Transverse colon (tissue), 4 donors: ENCODE results near the gene SOAT1. TPM values are rescaled to one million over a fixed set of nuclear protein-coding genes. Genes with fewer than 3 reads are reported as not detected.

Experiments used
- DNase-seq: peaks from one replicate; pipeline ENCODE4 v3.0.0-alpha.2; 2019
- H3K27ac ChIP-seq, 4 donors: fragments of 200-600 bp; sonication (generic); 2 replicates each; pipeline ENCODE4 v1.5.1; 2016 to 2018; ENCODE audit warnings: inconsistent platforms in 4 of 4
- H3K27me3 ChIP-seq: fragments of 200-600 bp; sonication (generic); 2 replicates; pipeline ENCODE4 v1.5.1; 2017; ENCODE audit warnings: inconsistent platforms
- H3K36me3 ChIP-seq, 4 donors: fragments of 200-600 bp; sonication (generic); 2 replicates each; pipeline ENCODE4 v1.5.1; 2017 to 2019; ENCODE audit warnings: inconsistent platforms in 4 of 4
- H3K4me1 ChIP-seq, 4 donors: fragments of 200-600 bp; sonication (generic); 2 replicates each; pipeline ENCODE4 v1.5.1; 2017 to 2020; ENCODE audit warnings: inconsistent platforms in 4 of 4
- H3K4me3 ChIP-seq, 4 donors: fragments of 200-600 bp; sonication (generic); 1 replicate in 1 of 4; 2 replicates in 3 of 4; pipeline versions ENCODE4 v1.5.1 to v1.6.1; 2017 to 2019; ENCODE audit warnings: inconsistent platforms in 4 of 4
- H3K9me3 ChIP-seq, 2 donors: fragments of 200-600 bp; sonication (generic); 2 replicates each; pipeline ENCODE4 v1.5.1; 2017 to 2019; ENCODE audit warnings: inconsistent platforms in 2 of 2
- EP300 ChIP-seq: sonication (generic); formaldehyde crosslinking; IDR thresholded peaks from one replicate; pipeline ENCODE4 v1.6.1; 2017; ENCODE audit warnings: antibody characterized with exemption, low read depth
- POLR2A ChIP-seq: fragments of 450-650 bp; IDR thresholded peaks from one replicate; pipeline ENCODE4 v1.6.1; 2016; ENCODE audit warnings: antibody characterized with exemption, mild to moderate bottlenecking, moderate library complexity
- POLR2AphosphoS5 ChIP-seq, 3 donors: sonication (generic); formaldehyde crosslinking; IDR thresholded peaks; one replicate each; pipeline ENCODE4 v1.6.1; 2016; ENCODE audit warnings: antibody characterized with exemption in 3 of 3
- WGBS, 2 donors: methylation state at CpG; one replicate each; pipeline ENCODE4 v1.1.5; 2018; ENCODE audit warnings: low coverage in 1 of 2; 5-methylcytosine and 5-hydroxymethylcytosine counted together
- in situ Hi-C, 4 donors: fragments of 200-750 bp; cut with MboI; loops; one replicate each; pipeline versions ENCODE4 v1.15.0 to v1.15.1; 2017; ENCODE audit warnings: low sequenced_read_pairs in 3 of 4, low pct_ligation_motif_present in 1 of 4, low pct_unique_long_range_greater_than_20kb in 1 of 4
- intact Hi-C: fragments of 100-400 bp; cut with DNase I; formaldehyde crosslinking; loops from one replicate; pipeline ENCODE4 v1.15.1; 2023; ENCODE audit warnings: low total_unique reads
- total RNA-seq, 4 donors: library from RNA; depleted of rRNA; stranded (reverse); fragments of >200 nt; gene quantifications; one replicate each; pipeline ENCODE4 v1.1.0, GENCODE V29; 2016
- TF ChIP-seq, protein P1 (sequence below), 5 experiments: fragments of 200-600 bp in 3 of 5; fragments of 450-650 bp in 2 of 5; sonication (generic) in 3 of 5; IDR thresholded peaks; 1 replicate in 2 of 5; 2 replicates in 3 of 5; pipeline ENCODE4 v1.5.1; 2016 to 2017; ENCODE audit warnings: antibody characterized with exemption in 5 of 5, inconsistent platforms in 3 of 5, mild to moderate bottlenecking in 2 of 5, moderate library complexity in 1 of 5

Gene SOAT1
- total RNA-seq, 4 donors from 2014 or later = 4.0 to 13.9 (median 10.3) TPM

DNA sequence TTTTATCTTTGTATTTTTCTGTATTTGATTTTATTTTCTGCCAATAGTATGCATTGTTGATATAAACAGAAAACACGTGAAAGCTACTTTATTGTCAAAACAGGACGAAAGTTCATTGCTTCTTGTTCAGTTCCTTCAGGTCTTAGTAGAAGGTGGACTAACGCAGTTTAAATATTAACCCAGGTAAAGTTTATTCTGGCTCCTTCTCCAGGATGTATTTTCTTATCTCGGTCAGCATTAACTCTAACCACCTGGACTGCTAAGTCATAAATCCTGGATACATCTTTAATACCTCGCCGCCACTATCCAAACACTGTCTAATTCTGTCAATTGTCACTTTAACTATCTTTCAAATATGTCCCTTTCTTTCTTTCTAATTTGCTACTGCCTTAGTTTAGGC is 5.7 kb upstream of the SOAT1 start:
- H3K27ac ChIP-seq = peak overlapping the region; percentile 48 to 67 (median 64)
- H3K4me3 ChIP-seq = peak overlapping the region in 1 of 4 donors; percentile 25
- no peak for DNase-seq
- intact Hi-C loops (no loop called here), in situ Hi-C loops (no loop called here)
- no peak for TF ChIP-seq POLR2AphosphoS5 (IDR thresholded peaks at IDR 0.05)
- TF ChIP-seq, protein P1, sequence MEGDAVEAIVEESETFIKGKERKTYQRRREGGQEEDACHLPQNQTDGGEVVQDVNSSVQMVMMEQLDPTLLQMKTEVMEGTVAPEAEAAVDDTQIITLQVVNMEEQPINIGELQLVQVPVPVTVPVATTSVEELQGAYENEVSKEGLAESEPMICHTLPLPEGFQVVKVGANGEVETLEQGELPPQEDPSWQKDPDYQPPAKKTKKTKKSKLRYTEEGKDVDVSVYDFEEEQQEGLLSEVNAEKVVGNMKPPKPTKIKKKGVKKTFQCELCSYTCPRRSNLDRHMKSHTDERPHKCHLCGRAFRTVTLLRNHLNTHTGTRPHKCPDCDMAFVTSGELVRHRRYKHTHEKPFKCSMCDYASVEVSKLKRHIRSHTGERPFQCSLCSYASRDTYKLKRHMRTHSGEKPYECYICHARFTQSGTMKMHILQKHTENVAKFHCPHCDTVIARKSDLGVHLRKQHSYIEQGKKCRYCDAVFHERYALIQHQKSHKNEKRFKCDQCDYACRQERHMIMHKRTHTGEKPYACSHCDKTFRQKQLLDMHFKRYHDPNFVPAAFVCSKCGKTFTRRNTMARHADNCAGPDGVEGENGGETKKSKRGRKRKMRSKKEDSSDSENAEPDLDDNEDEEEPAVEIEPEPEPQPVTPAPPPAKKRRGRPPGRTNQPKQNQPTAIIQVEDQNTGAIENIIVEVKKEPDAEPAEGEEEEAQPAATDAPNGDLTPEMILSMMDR (IDR thresholded peaks at IDR 0.05) = no peak
- no peak for TF ChIP-seq POLR2A
- TF ChIP-seq EP300 = no peak
- H3K4me1 ChIP-seq = peaks cover 0 to 31% (median 20%) of the 10 kb centered on the region in 4 donors
- H3K36me3 ChIP-seq = no peaks in the 10 kb centered on the region
- H3K27me3 ChIP-seq = no peaks in the 10 kb centered on the region
- WGBS, 2 donors = 57 to 63% methylated on average over 6 of the region's 6 CpGs
- H3K9me3 ChIP-seq = no peaks in the 10 kb centered on the region

DNA sequence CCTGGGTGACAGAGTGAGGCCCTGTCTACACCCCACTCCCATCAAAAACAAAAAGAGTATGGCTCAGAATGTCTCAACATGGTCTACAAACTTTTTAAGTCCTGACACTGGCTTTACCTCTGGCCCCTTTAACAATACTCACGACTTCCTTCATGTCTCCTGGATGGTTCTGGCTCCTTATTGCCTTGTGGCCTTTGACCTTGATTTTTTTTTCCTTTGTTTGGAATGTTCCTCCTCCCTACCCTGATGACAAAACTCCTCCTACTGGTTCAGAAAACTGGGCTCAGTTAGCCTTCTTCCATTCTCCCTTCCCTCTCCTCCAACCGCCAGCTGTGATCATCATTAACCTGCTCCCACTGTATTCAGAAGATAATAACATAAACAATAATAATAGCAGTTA is 4.6 kb upstream of the SOAT1 start:
- intact Hi-C loops = no loop called here
- 51 to 57% methylated on average over 2 of the region's 2 CpGs for WGBS, 2 donors
- no peak for DNase-seq
- peaks cover 0 to 36% (median 24%) of the 10 kb centered on the region in 4 donors for H3K4me1 ChIP-seq
- peak overlapping the region in 3 of 4 donors; percentile 63 to 67 (median 65) for H3K27ac ChIP-seq
- TF ChIP-seq POLR2A (no peak), EP300 (no peak)
- TF ChIP-seq, protein P1 (IDR thresholded peaks at IDR 0.05) = peak in 2 of 5 experiments; percentile 10 to 15
- in situ Hi-C loops = no loop called here
- no peaks in the 10 kb centered on the region for H3K9me3 ChIP-seq
- no peak overlapping the region for H3K4me3 ChIP-seq
- H3K27me3 ChIP-seq = no peaks in the 10 kb centered on the region
- no peaks in the 10 kb centered on the region for H3K36me3 ChIP-seq

DNA sequence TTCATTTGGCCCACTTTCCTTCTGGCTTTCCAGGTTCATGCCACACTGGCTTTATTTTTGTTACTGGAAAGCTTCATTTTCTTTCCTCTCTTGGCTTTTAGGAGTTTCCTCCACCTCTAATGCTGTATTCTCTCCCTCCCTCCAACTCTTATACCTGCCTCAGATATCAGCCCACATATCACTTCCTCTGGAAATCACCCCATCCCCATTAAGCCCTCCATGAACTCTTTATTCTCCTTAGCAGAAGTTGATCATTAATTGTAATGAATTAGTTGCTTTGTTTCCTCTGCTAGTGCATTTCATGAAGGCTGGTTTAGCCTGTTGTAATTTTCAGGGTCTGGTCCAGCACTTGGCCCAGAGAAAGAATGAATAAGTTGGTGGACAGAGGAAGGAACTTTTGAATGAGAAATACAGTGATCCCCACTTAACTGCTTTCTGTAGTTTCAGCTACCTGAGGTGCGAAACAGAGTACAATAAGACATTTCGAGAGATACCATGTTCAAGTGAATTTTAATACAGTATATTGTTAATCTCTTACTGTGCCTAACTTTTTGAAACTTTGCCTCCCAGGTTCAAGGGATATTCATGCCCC is 1.7 kb downstream of the SOAT1 start:
- Histone ChIP-seq H3K27me3 (no peaks in the 10 kb centered on the region), H3K4me3 (peak overlapping the region in 3 of 4 donors; percentile 66 to 71 (median 71)), H3K4me1 (peaks cover 8 to 39% (median 21%) of the 10 kb centered on the region in 4 donors), H3K36me3 (no peaks in the 10 kb centered on the region), H3K9me3 (no peaks in the 10 kb centered on the region), H3K27ac (peak overlapping the region; percentile 92 to 94 (median 93))
- TF ChIP-seq POLR2A (no peak), EP300 (no peak), POLR2AphosphoS5 (IDR thresholded peaks at IDR 0.05) (no peak)
- TF ChIP-seq, protein P1 (IDR thresholded peaks at IDR 0.05) = no peak
- intact Hi-C loops (no loop called here), in situ Hi-C loops (no loop called here)
- DNase-seq = no peak
- WGBS, 2 donors = 90 to 93% methylated on average over 2 of the region's 2 CpGs

DNA sequence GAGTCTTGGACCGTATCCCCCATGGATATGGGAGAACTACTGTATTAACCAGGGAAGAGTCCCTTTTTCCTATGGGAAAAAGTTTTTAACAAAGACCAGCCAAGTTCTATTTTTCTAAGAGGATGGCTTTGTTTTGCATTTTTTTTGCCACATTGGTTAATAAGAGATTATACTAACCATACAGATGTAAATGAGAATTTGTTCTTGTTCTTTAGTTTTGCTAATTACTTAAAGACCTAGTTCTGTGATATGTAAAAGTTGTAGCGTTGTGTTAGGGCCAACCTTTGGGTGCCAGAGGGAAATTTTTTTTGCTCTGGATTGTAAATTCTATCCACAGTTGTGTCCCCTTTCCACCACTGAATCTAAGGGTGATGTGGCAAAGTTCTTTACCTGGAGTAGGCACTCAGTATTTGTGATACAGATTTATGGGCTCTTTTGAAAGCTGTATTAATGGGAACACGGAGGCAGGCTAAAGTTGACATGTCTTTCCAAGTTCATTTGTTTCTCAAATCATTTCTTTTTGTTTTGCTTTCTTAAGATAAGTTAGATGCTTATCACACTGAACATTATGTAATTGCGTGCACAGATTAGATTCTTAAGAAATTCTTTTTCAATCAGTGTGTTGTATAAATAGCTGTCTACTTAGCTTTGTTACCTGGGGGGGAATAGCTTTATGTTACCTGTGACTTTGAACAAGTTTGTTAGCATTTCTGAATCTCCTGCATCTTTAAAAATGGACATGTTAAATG is 2.9 kb downstream of the SOAT1 start:
- intact Hi-C loops (no loop called here), in situ Hi-C loops (no loop called here)
- no peaks in the 10 kb centered on the region for H3K36me3 ChIP-seq
- no peak for DNase-seq
- H3K4me3 ChIP-seq = no peak overlapping the region
- no peak overlapping the region for H3K27ac ChIP-seq
- TF ChIP-seq, protein P1 (IDR thresholded peaks at IDR 0.05) = no peak
- TF ChIP-seq POLR2AphosphoS5 (IDR thresholded peaks at IDR 0.05) (no peak), POLR2A (no peak), EP300 (no peak)
- H3K9me3 ChIP-seq = no peaks in the 10 kb centered on the region
- WGBS, 2 donors = 91 to 93% methylated on average over 4 of the region's 4 CpGs
- peaks cover 8 to 47% (median 21%) of the 10 kb centered on the region in 4 donors for H3K4me1 ChIP-seq
- no peaks in the 10 kb centered on the region for H3K27me3 ChIP-seq
